ENCODE measurements around the gene CLRN3. TPM values are rescaled to one million over a fixed set of nuclear protein-coding genes. Genes with fewer than 3 reads are reported as not detected.

CLRN3 gene
- total and polyA plus RNA-seq, 9 of the 15 experiments (the other 6 are each of a cell fraction or from before 2014, with no cell fraction given) = not detected

DNA sequence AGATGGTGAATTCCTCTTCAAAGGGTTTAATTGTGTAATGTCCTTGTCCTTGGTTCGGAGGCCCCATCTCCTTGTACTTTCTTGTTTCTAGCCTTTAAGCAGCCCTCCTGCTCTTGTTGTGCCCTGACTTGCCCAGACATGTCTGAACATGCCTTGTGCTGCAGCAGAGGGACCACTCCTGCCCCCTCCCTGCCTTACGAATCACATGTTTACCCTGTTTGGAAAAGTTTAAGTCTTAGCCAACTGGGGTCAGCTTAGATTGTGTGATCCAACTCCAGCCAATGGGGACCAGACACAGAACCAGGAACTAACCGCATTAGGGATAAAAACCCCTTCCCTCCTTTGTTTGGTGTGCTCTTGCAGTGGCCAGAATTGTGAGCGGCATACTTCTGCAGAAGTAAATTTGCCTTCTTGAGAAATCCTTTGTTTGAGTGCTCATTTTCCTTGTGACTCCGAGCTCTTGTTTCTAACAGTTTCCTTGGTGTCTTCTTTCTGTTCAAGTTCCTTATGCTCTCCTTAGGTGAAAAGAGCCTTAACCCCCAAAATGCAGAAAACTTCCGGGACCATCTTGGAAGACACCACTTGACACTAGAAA is 29.4 kb downstream of the CLRN3 start:
- Histone ChIP-seq H4K20me1 (replicated peaks; ENCODE audit: control insufficient read depth, insufficient read depth, low read length) (no peaks in the 10 kb centered on the region), H3K9me3 (replicated peaks; ENCODE audit: control insufficient read depth, insufficient read depth, low read depth, low read length) (no peaks in the 10 kb centered on the region), H3K79me2 (ENCODE audit: control insufficient read depth, insufficient read depth, low read length) (no peaks in the 10 kb centered on the region), H3K4me3 (no peak overlapping the region), H3K27me3 (ENCODE audit: control insufficient read depth in 2 of 2, insufficient read depth in 2 of 2, low read length in 2 of 2) (no peaks in the 10 kb centered on the region), H3K9ac (ENCODE audit: insufficient read depth in 1 of 2, low read depth in 2 of 2, low read length in 2 of 2) (no peak overlapping the region), H3K4me1 (replicated peaks in 1 of 2; ENCODE audit: control insufficient read depth in 2 of 2, insufficient read depth in 2 of 2, low read length in 2 of 2) (no peaks in the 10 kb centered on the region), H3K36me3 (ENCODE audit: control insufficient read depth, insufficient read depth, low read length) (no peaks in the 10 kb centered on the region), H3K9me1 (ENCODE audit: control insufficient read depth, insufficient read depth, low read length) (no peaks in the 10 kb centered on the region), H3K27ac (ENCODE audit: extremely low read depth, low read depth, low read length) (no peak overlapping the region), H3K4me2 (ENCODE audit: insufficient read depth, low read length) (no peak overlapping the region), H2AFZ (ENCODE audit: low read depth, low read length) (no peak overlapping the region)
- WGBS (ENCODE audit: insufficient coverage, low coverage, missing lambda C conversion rate) = 3% methylated on average over 6 of the region's 6 CpGs
- no TSS peak for BruUV-seq (replicated peaks)
- no peak for ATAC-seq
- ChIA-PET CTCF (ENCODE audit: low intra/inter-chr PET ratio) (no interaction called here), POLR2A (interaction anchor here (1.1 kb wide), 1 partner anchor 17 kb away, joined by 3 read pairs; no protein-coding TSS in a partner anchor)
- intact Hi-C loops (cut with micrococcal nuclease) = no loop called here
- no peak for FAIRE-seq
- DNase-seq (ENCODE audit: extremely low read depth in 1 of 4, low spot score in 3 of 4) = no peak
- in situ Hi-C loops (cut with MboI) = no loop called here
- TF ChIP-seq MEF2D (tag; conservative IDR thresholded peaks at IDR 0.05; ENCODE audit: low read depth) (no peak), STAT5B (CRISPR knock-in tag; IDR thresholded peaks at IDR 0.05) (no peak), ZNF133 (CRISPR knock-in tag; IDR thresholded peaks at IDR 0.05) (no peak), EWSR1 (IDR thresholded peaks at IDR 0.05; ENCODE audit: borderline replicate concordance, low read depth, partially characterized antibody) (no peak), SOX6 (IDR thresholded peaks at IDR 0.05) (no peak), DMBX1 (CRISPR knock-in tag; IDR thresholded peaks at IDR 0.05; ENCODE audit: borderline replicate concordance) (no peak), ZNF263 (CRISPR knock-in tag; IDR thresholded peaks at IDR 0.05; ENCODE audit: borderline replicate concordance) (no peak), CREB1 (IDR thresholded peaks at IDR 0.05) (no peak), CREB1 (CRISPR knock-in tag; IDR thresholded peaks at IDR 0.05) (no peak), RFX7 (CRISPR knock-in tag; IDR thresholded peaks at IDR 0.05) (no peak), ZNF253 (CRISPR knock-in tag; conservative IDR thresholded peaks at IDR 0.05) (no peak), ZNF217 (CRISPR knock-in tag; IDR thresholded peaks at IDR 0.05) (no peak)
- TF ChIP-seq, protein P1, sequence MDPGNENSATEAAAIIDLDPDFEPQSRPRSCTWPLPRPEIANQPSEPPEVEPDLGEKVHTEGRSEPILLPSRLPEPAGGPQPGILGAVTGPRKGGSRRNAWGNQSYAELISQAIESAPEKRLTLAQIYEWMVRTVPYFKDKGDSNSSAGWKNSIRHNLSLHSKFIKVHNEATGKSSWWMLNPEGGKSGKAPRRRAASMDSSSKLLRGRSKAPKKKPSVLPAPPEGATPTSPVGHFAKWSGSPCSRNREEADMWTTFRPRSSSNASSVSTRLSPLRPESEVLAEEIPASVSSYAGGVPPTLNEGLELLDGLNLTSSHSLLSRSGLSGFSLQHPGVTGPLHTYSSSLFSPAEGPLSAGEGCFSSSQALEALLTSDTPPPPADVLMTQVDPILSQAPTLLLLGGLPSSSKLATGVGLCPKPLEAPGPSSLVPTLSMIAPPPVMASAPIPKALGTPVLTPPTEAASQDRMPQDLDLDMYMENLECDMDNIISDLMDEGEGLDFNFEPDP (CRISPR knock-in tag; IDR thresholded peaks at IDR 0.05) = no peak
- TF ChIP-seq, protein P2, sequence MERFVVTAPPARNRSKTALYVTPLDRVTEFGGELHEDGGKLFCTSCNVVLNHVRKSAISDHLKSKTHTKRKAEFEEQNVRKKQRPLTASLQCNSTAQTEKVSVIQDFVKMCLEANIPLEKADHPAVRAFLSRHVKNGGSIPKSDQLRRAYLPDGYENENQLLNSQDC (CRISPR knock-in tag; IDR thresholded peaks at IDR 0.05) = no peak
- TF ChIP-seq, protein P3, sequence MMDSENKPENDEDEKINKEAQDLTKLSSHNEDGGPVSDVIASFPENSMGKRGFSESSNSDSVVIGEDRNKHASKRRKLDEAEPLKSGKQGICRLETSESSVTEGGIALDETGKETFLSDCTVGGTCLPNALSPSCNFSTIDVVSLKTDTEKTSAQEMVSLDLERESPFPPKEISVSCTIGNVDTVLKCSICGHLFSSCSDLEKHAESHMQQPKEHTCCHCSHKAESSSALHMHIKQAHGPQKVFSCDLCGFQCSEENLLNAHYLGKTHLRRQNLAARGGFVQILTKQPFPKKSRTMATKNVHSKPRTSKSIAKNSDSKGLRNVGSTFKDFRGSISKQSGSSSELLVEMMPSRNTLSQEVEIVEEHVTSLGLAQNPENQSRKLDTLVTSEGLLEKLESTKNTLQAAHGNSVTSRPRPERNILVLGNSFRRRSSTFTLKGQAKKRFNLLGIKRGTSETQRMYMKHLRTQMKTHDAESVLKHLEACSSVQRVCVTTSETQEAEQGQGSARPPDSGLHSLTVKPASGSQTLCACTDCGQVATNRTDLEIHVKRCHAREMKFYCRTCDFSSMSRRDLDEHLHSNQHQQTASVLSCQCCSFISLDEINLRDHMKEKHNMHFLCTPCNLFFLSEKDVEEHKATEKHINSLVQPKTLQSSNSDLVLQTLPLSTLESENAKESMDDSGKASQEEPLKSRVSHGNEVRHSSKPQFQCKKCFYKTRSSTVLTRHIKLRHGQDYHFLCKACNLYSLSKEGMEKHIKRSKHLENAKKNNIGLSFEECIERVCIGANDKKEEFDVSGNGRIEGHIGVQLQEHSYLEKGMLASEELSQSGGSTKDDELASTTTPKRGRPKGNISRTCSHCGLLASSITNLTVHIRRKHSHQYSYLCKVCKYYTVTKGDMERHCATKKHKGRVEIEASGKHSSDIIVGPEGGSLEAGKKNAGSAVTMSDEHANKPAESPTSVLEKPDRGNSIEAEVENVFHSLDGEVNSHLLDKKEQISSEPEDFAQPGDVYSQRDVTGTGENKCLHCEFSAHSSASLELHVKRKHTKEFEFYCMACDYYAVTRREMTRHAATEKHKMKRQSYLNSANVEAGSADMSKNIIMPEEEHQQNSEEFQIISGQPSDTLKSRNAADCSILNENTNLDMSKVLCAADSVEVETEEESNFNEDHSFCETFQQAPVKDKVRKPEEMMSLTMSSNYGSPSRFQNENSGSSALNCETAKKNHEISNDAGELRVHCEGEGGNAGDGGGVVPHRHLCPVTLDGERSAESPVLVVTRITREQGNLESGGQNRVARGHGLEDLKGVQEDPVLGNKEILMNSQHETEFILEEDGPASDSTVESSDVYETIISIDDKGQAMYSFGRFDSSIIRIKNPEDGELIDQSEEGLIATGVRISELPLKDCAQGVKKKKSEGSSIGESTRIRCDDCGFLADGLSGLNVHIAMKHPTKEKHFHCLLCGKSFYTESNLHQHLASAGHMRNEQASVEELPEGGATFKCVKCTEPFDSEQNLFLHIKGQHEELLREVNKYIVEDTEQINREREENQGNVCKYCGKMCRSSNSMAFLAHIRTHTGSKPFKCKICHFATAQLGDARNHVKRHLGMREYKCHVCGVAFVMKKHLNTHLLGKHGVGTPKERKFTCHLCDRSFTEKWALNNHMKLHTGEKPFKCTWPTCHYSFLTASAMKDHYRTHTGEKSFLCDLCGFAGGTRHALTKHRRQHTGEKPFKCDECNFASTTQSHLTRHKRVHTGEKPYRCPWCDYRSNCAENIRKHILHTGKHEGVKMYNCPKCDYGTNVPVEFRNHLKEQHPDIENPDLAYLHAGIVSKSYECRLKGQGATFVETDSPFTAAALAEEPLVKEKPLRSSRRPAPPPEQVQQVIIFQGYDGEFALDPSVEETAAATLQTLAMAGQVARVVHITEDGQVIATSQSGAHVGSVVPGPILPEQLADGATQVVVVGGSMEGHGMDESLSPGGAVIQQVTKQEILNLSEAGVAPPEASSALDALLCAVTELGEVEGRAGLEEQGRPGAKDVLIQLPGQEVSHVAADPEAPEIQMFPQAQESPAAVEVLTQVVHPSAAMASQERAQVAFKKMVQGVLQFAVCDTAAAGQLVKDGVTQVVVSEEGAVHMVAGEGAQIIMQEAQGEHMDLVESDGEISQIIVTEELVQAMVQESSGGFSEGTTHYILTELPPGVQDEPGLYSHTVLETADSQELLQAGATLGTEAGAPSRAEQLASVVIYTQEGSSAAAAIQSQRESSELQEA (IDR thresholded peaks at IDR 0.05; ENCODE audit: low read depth) = no peak
